Activated CD8-positive, alpha-beta T cell treated with anti-CD3 and anti-CD28 coated beads for 36 hours (primary cell): Measurements from ENCODE around the gene RHBG. TPM values are rescaled to one million over a fixed set of nuclear protein-coding genes. Genes with fewer than 3 reads are reported as not detected.

ENCODE experiments used
- ATAC-seq: fragments of 200-7000 bp; cut with Tn5 transposase; one replicate; pipeline ENCODE4 v1.10.0; 2021; ENCODE audit warnings: mild to moderate bottlenecking, moderate library complexity
- CTCF ChIA-PET: fragments of 350-600 bp; sonication (Branson Sonifier 250); formaldehyde crosslinking; loops from one replicate; lab custom pipeline; 2021; ENCODE audit warnings: antibody characterized with exemption; lab: Charles Lee
- POLR2A ChIA-PET: fragments of 350-600 bp; sonication (Branson Sonifier 250); formaldehyde crosslinking; loops from one replicate; lab custom pipeline; 2021; ENCODE audit warnings: antibody characterized with exemption; lab: Charles Lee
- DNase-seq: peaks from one replicate; pipeline ENCODE4 v3.0.0-alpha.2; 2020
- H3K27ac Mint-ChIP-seq: one replicate; pipeline ENCODE4 v1.8.0; 2021; ENCODE audit warnings: mild to moderate bottlenecking, mixed read lengths
- H3K27me3 Mint-ChIP-seq: one replicate; pipeline ENCODE4 v1.8.0; 2021; ENCODE audit warnings: mixed read lengths
- H3K36me3 Mint-ChIP-seq: one replicate; pipeline ENCODE4 v1.8.0; 2021; ENCODE audit warnings: low read depth, mixed read lengths
- H3K4me1 Mint-ChIP-seq: one replicate; pipeline ENCODE4 v1.8.0; 2021; ENCODE audit warnings: low read depth, mixed read lengths
- H3K4me3 Mint-ChIP-seq: one replicate; pipeline ENCODE4 v1.8.0; 2021; ENCODE audit warnings: mild to moderate bottlenecking, moderate library complexity, mixed read lengths
- H3K9me3 Mint-ChIP-seq: one replicate; pipeline ENCODE4 v1.8.0; 2021; ENCODE audit warnings: mixed read lengths
- CTCF ChIP-seq: fragments of 200-600 bp; IDR thresholded peaks from one replicate; pipeline ENCODE4 v1.8.0; 2022; ENCODE audit warnings: antibody characterized with exemption, mild to moderate bottlenecking
- intact Hi-C: fragments of 100-400 bp; cut with micrococcal nuclease; formaldehyde crosslinking; loops from one replicate; pipeline ENCODE4 v1.10.0; 2022
- total RNA-seq, 2 experiments: library from RNA; stranded (reverse); gene quantifications; one replicate each; pipeline ENCODE4 v1.2.3, GENCODE V29; 2021

Gene RHBG
- total RNA-seq, 2 experiments from 2014 or later, result not detected

GRCh38 chr1:156412653-156413321, 43.8 kb downstream of the RHBG start:
- Mint-ChIP-seq H3K4me1 (no peaks in the 10 kb centered on the region), H3K27ac (no peak overlapping the region), H3K4me3 (no peak overlapping the region), H3K36me3 (no peaks in the 10 kb centered on the region), H3K9me3 (no peaks in the 10 kb centered on the region), H3K27me3 (peaks cover 41% of the 10 kb centered on the region)
- no peak for DNase-seq
- no peak for TF ChIP-seq CTCF
- intact Hi-C loops, result no loop called here
- no peak for ATAC-seq
- POLR2A ChIA-PET, result interaction anchor here (1.2 kb wide), 1 partner anchor 27 kb away, joined by 4 read pairs; no protein-coding TSS in a partner anchor
- CTCF ChIA-PET, result interaction anchor here (1.5 to 9.1 kb wide), 2 partner anchors 27 to 33 kb away, joined by 5 to 51 read pairs; no protein-coding TSS in a partner anchor

DNA sequence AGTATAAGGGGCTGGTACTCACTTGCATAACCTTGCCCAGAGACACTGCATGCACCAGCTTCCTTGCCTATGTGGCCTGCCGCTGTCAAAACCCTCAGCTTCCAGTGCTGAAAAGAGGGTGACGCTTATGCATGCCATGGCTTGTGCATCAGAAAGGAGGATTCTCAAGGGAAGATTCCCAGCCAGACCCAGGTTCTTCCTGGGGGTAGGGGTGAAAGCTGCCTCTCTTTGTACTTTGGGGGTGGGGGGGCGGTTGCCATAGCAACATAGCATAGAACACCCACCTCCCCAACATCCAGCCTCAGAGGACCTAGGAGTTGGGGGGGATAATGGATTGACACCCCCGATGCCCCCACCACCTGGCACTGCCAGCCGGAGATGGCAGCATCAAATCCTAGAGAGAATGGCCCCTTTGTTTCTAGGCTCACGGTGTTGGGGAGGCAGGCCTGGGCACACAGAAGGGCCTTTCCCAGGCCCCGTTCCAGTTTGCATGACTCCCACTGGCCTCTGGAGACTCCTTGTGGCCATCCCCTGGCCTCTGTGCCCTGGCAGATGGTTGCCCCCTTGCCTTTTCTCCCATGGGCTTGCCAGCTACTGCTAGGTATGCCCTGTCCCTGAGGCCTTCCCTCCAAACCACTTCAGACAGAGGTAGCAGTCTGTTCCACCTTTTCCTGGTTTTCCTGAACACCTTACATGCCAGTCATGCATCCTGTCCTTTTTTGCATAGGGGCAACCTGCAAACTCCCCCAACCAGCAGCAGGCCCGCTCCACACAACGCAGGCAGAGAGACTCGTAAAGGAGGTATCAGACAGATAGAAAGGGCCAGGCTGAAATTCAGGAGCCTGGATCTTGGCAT, 44.6 kb downstream of the RHBG start:
- ATAC-seq, result no peak
- Mint-ChIP-seq H3K27me3 (peaks cover 42% of the 10 kb centered on the region), H3K4me1 (no peaks in the 10 kb centered on the region), H3K4me3 (no peak overlapping the region), H3K9me3 (no peaks in the 10 kb centered on the region), H3K36me3 (no peaks in the 10 kb centered on the region), H3K27ac (no peak overlapping the region)
- no peak for TF ChIP-seq CTCF
- no peak for DNase-seq
- intact Hi-C loops, result no loop called here
- POLR2A ChIA-PET, result interaction anchor here (1.2 kb wide), 1 partner anchor 28 kb away, joined by 4 read pairs; no protein-coding TSS in a partner anchor
- CTCF ChIA-PET, result interaction anchor here (0.9 to 9.1 kb wide), 5 partner anchors 16 to 33 kb away, joined by 3 to 113 read pairs (median 51); no protein-coding TSS in a partner anchor

DNA sequence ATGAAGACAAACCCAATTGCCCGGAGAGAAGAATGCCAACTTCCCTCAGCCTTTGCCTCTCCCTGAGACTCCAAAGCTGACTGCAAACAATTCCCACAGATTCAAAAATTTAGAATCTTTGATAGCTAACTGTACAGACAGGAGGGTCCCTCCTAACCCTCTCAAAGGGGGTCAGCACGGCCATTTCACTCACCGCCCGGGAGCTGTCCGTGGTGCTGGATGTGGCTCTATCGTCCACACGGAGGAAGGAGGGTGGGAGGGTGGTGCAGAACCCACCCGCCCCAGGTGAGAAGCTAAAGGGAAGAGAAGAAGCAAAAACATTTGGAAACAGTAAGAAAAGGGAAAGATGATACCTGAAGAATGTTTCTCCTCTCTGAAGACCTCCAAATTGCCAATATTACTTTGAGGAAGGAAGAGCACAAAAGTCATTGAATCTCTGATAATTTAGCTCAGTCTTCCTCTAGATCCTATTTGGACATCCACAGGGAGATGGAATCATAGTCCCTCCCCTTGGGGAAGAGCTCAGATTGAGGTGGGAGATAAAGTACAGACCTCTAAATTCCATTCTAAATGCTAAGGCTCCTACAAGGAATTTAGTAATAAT, 45.6 kb downstream of the RHBG start:
- Mint-ChIP-seq H3K4me3 (no peak overlapping the region), H3K4me1 (peaks cover under 1% of the 10 kb centered on the region), H3K27me3 (peaks cover 47% of the 10 kb centered on the region), H3K27ac (no peak overlapping the region), H3K36me3 (no peaks in the 10 kb centered on the region), H3K9me3 (no peaks in the 10 kb centered on the region)
- intact Hi-C loops, result no loop called here
- TF ChIP-seq CTCF, result no peak
- ATAC-seq (no peak), DNase-seq (no peak)
- ChIA-PET POLR2A (interaction anchor here (0.7 to 1.0 kb wide), 2 partner anchors 8 to 18 kb away, joined by 3 read pairs; no protein-coding TSS in a partner anchor), CTCF (interaction anchor here (0.9 to 7.5 kb wide), 3 partner anchors 15 to 32 kb away, joined by 3 to 113 read pairs (median 57); no protein-coding TSS in a partner anchor)

DNA sequence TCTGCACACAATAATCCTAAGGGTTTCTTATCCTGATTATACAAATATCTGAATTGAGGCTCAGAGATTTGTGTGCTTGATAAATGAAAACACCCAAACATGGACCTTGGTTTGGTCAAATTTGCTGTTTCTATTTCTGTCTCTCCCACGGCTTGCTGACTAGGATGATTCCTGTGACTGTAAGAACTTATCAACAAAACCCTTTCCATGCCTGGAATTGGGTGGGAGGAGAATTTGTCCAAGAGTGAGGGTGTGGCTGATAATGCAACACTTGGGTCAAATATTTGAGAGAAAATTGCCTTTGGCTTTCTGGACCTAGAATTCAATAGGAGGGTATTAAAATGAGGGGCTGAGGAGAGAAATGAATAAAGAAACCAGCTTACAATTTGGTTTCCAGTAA, 48.0 kb downstream of the RHBG start:
- Mint-ChIP-seq H3K27me3 (peaks cover 53% of the 10 kb centered on the region), H3K36me3 (no peaks in the 10 kb centered on the region), H3K9me3 (no peaks in the 10 kb centered on the region), H3K4me1 (peaks cover 17% of the 10 kb centered on the region), H3K4me3 (no peak overlapping the region), H3K27ac (no peak overlapping the region)
- DNase-seq (no peak), ATAC-seq (no peak)
- POLR2A ChIA-PET, result no interaction called here
- intact Hi-C loops, result no loop called here
- TF ChIP-seq CTCF, result no peak
- CTCF ChIA-PET, result interaction anchor here (7.1 to 7.5 kb wide), 2 partner anchors 29 to 32 kb away, joined by 57 to 113 read pairs; no protein-coding TSS in a partner anchor
